HG03469 (cell line): ENCODE data around the gene C1orf174.

Experiments
- ATAC-seq: cut with Tn5 transposase; IDR thresholded peaks from one replicate; pipeline ENCODE4 v1.9.1; 2021; ENCODE audit warnings: mild to moderate bottlenecking, moderate library complexity, moderate number of reproducible peaks; ENCODE audit not compliant: unreplicated experiment

C1orf174 gene

GRCh38 chr1:3841491-3841890, 58.6 kb downstream of the C1orf174 start:
- ATAC-seq = no peak
